D721Med (cell line): Measurements from ENCODE around the gene TOMM40L.
"Not testable (repeated sequence)": the region's sequence is repeated elsewhere in the genome, so short reads cannot be mapped to it uniquely, and the experiment has no call there.

Experiments used
- DNase-seq: peaks from one replicate; pipeline ENCODE4 v3.0.0; 2011; ENCODE audit warnings: low spot score; ENCODE audit not compliant: insufficient read length
- FAIRE-seq: peaks from 2 replicates; lab custom pipeline; 2011; peaks lifted over from hg19 to GRCh38; lab: Jason Lieb, UNC
- CTCF ChIP-seq: IDR thresholded peaks from 2 replicates; pipeline ENCODE4 v1.5.1; 2012; ENCODE audit warnings: mild to moderate bottlenecking, control low read depth; ENCODE audit not compliant: insufficient read depth; ENCODE audit errors: missing control alignments

TOMM40L gene

GRCh38 chr1:161244888-161245287 is 19.0 kb downstream of the TOMM40L start:
- FAIRE-seq = no peak
- no peak for TF ChIP-seq CTCF
- no peak for DNase-seq

- DNase-seq, FAIRE-seq: not testable (repeated sequence)
Observed at GRCh38 chr1:161250100-161250499, 24.2 kb downstream of the TOMM40L start.

GRCh38 chr1:161250829-161251228 is 25.0 kb downstream of the TOMM40L start:
- DNase-seq = no peak
- no peak for FAIRE-seq
- TF ChIP-seq CTCF = no peak

DNA sequence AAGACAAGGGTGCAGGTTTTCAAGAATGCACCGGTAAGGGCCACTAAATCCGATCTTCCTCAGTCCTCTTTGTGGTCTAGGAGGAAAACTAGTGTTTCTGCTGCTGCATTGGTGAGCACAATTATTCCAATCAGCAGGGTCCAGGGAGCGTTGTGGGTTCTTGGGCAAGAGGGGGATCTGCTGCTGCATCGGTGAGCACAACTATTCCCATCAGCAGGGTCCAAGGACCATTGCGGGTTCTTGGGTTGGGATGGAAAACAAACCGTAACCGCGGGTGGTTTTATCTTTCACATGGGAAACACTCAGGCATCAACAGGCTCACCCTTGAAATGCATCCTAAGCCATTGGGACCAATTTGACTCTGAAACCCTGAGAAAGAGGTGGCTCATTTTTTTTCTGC is 25.7 kb downstream of the TOMM40L start:
- DNase-seq (no peak), FAIRE-seq (no peak)
- TF ChIP-seq CTCF = no peak

- FAIRE-seq = not testable (repeated sequence)
Observed at GRCh38 chr1:161255302-161255701, 29.4 kb downstream of the TOMM40L start.

GRCh38 chr1:161255955-161256520 is 30.2 kb downstream of the TOMM40L start:
- DNase-seq, FAIRE-seq: not testable (repeated sequence)

More at GRCh38 chr1:161255302-161255701, 29.4 kb downstream of the TOMM40L start:
- not testable (repeated sequence) for DNase-seq

GRCh38 chr1:161257109-161257508 is 31.2 kb downstream of the TOMM40L start:
- DNase-seq, FAIRE-seq: not testable (repeated sequence)

DNA sequence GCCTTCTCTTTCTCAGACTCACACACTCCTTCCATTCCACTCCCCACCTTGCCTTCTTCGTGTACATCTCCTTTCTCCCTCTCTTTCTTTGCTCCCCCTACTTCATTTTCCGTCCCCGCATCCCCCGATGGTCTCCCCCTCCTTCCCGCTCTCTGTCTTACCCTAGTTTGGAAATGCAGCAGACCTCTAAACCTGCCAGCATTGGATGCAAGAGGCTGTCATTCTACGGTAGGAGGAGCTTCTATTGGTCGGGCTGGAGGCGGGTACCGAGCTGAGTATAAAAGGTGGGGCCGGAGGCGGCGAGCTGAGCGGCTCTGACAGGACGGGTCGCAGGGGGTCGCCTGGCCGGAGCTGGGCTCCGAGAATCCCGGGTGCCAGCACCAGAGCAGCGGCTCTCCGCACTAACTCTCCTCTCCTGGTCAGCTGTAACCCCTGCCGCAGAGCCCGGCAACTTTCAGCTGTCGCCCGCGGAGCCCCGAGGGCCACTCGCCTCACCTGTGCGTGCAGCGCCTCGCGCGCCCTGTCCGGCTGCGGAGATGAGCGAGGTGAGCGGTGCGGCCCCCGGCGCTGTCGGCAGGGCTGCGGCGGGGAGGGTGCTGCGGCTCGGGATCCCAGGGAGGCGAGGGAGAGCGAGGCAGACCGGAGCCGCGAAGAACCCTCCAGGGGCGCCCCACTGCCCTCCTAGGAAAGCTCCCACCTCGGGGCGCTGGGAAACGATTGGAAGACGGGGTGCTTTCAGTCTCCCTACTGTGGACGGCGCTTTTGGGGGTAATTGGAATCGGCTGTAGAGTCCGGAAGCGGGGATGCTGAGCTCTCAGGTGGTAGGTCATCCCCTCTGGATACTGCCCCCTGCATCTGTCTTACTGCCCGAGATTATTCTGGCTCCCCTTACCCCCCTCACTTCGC is 32.8 kb downstream of the TOMM40L start, which contains the start of gene PCP4L1:
Gene PCP4L1, plus strand, starts transcription at position 307 of the 906 bp plus-strand sequence. Its CDS starts 230 bp downstream, at position 537.
- DNase-seq = no peak

More for the DNA sequence above, 32.8 kb downstream of the TOMM40L start, which contains the start of gene PCP4L1:
- no peak for FAIRE-seq
- TF ChIP-seq CTCF = no peak
